A673 (cell line): ENCODE data around the gene TMPRSS11F. TPM values are rescaled to one million over a fixed set of nuclear protein-coding genes. Genes with fewer than 3 reads are reported as not detected.

Experiments
- BruUV-seq: library from RNA; stranded (reverse); fragments of 400-500 nt; replicated peaks from 2 replicates; lab custom pipeline; 2021; lab: Mats Ljungman, UMichigan
- CTCF ChIA-PET: fragments of 300-600 bp; sonication (Branson Sonifier 250); formaldehyde crosslinking; loops from one replicate; lab custom pipeline; 2022; ENCODE audit warnings: antibody characterized with exemption; lab: Charles Lee
- POLR2A ChIA-PET: fragments of 300-600 bp; sonication (Branson Sonifier 250); formaldehyde crosslinking; loops from one replicate; lab custom pipeline; 2022; ENCODE audit warnings: antibody characterized with exemption; ENCODE audit not compliant: low non-redundant PET; lab: Charles Lee
- DNase-seq: peaks from one replicate; pipeline ENCODE4 v3.0.0-alpha.2; 2015; ENCODE audit warnings: low spot score
- H3K27ac ChIP-seq: fragments of 200-600 bp; sonication (generic); 2 replicates; pipeline ENCODE4 v1.5.1; 2016; ENCODE audit warnings: mixed run types, low read depth, mild to moderate bottlenecking, mixed read lengths, antibody characterized with exemption, low read length; ENCODE audit not compliant: poor library complexity, severe bottlenecking
- H3K27me3 ChIP-seq: fragments of 200-600 bp; sonication (generic); replicated peaks from 2 replicates; pipeline ENCODE4 v1.6.1; 2017; ENCODE audit warnings: mixed run types, low read depth, mild to moderate bottlenecking, mixed read lengths, antibody characterized with exemption, low read length; ENCODE audit not compliant: insufficient read depth, poor library complexity
- H3K36me3 ChIP-seq: fragments of 200-600 bp; sonication (generic); 2 replicates; pipeline ENCODE4 v1.6.1; 2016; ENCODE audit warnings: mixed run types, mild to moderate bottlenecking, mixed read lengths, antibody characterized with exemption, low read length; ENCODE audit not compliant: insufficient read depth, poor library complexity, severe bottlenecking
- H3K4me1 ChIP-seq: fragments of 200-600 bp; sonication (generic); 2 replicates; pipeline ENCODE4 v1.6.1; 2017; ENCODE audit warnings: mixed run types, mild to moderate bottlenecking, mixed read lengths, antibody characterized with exemption, low read length; ENCODE audit not compliant: insufficient read depth, poor library complexity, severe bottlenecking
- H3K4me3 ChIP-seq: fragments of 200-600 bp; sonication (generic); 2 replicates; pipeline ENCODE4 v1.5.1; 2016; ENCODE audit warnings: low read depth, mixed run types, mild to moderate bottlenecking, mixed read lengths, low read length; ENCODE audit not compliant: poor library complexity, severe bottlenecking
- H3K9me3 ChIP-seq: fragments of 200-600 bp; sonication (generic); 2 replicates; pipeline ENCODE4 v1.6.1; 2016; ENCODE audit warnings: mixed run types, low read depth, mild to moderate bottlenecking, mixed read lengths, antibody characterized with exemption, low read length; ENCODE audit not compliant: poor library complexity, severe bottlenecking
- CTCF ChIP-seq: fragments of 300-800, 200-600 bp; sonication (generic); conservative IDR thresholded peaks from 2 replicates; pipeline ENCODE4 v1.5.1; 2017; ENCODE audit warnings: low read depth, mild to moderate bottlenecking, antibody characterized with exemption, low read length, moderate library complexity, mixed read lengths
- EZH2 ChIP-seq: fragments of 200-600 bp; sonication (generic); IDR thresholded peaks from 2 replicates; pipeline ENCODE4 v1.6.1; 2017; ENCODE audit warnings: borderline replicate concordance, low read depth, mild to moderate bottlenecking, mixed read lengths, antibody characterized with exemption, low read length; ENCODE audit not compliant: poor library complexity, severe bottlenecking
- intact Hi-C: fragments of 100-400 bp; cut with micrococcal nuclease; formaldehyde crosslinking; loops from one replicate; pipeline ENCODE4 v1.10.0; 2022; ENCODE audit not compliant: unreplicated experiment
- total RNA-seq: library from RNA; stranded (reverse); gene quantifications from 2 replicates; pipeline ENCODE4 v1.2.3, GENCODE V29; 2021

Gene TMPRSS11F
- total RNA-seq, 1 experiment from 2014 or later = not detected

GRCh38 chr4:68167166-68167565, 37.5 kb upstream of the TMPRSS11F start:
- no peak overlapping the region for H3K27ac ChIP-seq
- no TSS peak for BruUV-seq
- ChIA-PET POLR2A (no interaction called here), CTCF (no interaction called here)
- no peak overlapping the region for H3K4me3 ChIP-seq
- TF ChIP-seq EZH2 (no peak), CTCF (no peak)
- no peaks in the 10 kb centered on the region for H3K36me3 ChIP-seq
- H3K4me1 ChIP-seq = no peaks in the 10 kb centered on the region
- intact Hi-C loops = no loop called here
- no peak for DNase-seq
- no peaks in the 10 kb centered on the region for H3K9me3 ChIP-seq
- H3K27me3 ChIP-seq = no peaks in the 10 kb centered on the region

GRCh38 chr4:68163754-68164153, 34.1 kb upstream of the TMPRSS11F start:
- Histone ChIP-seq H3K27ac (no peak overlapping the region), H3K36me3 (no peaks in the 10 kb centered on the region), H3K27me3 (no peaks in the 10 kb centered on the region), H3K4me1 (no peaks in the 10 kb centered on the region), H3K9me3 (no peaks in the 10 kb centered on the region), H3K4me3 (no peak overlapping the region)
- intact Hi-C loops = no loop called here
- CTCF ChIA-PET = no interaction called here
- TF ChIP-seq EZH2 (no peak), CTCF (no peak)
- BruUV-seq = no TSS peak
- DNase-seq = no peak
- POLR2A ChIA-PET = no interaction called here

- ChIA-PET CTCF (no interaction called here), POLR2A (no interaction called here)
- no peaks in the 10 kb centered on the region for H3K9me3 ChIP-seq
- H3K27me3 ChIP-seq = no peaks in the 10 kb centered on the region
- intact Hi-C loops = no loop called here
- no TSS peak for BruUV-seq
- H3K4me3 ChIP-seq = no peak overlapping the region
- no peak for DNase-seq
- no peaks in the 10 kb centered on the region for H3K4me1 ChIP-seq
- no peak overlapping the region for H3K27ac ChIP-seq
- TF ChIP-seq CTCF (no peak), EZH2 (no peak)
- no peaks in the 10 kb centered on the region for H3K36me3 ChIP-seq
Measured at GRCh38 chr4:68162196-68162595, 32.5 kb upstream of the TMPRSS11F start.
